GM19468 (cell line): ENCODE results near the gene GLTP.

ENCODE experiments used
- ATAC-seq: cut with Tn5 transposase; IDR thresholded peaks from one replicate; pipeline ENCODE4 v1.9.1; 2021; ENCODE audit warnings: mild to moderate bottlenecking, moderate library complexity, moderate number of reproducible peaks; ENCODE audit not compliant: unreplicated experiment; ENCODE audit errors: extremely low read depth

GLTP gene

GRCh38 chr12:109847142-109847735, 33.1 kb downstream of the GLTP start:
- ATAC-seq = no peak

GRCh38 chr12:109845824-109846205, 34.5 kb downstream of the GLTP start:
- ATAC-seq = no peak

GRCh38 chr12:109844983-109845823, 35.1 kb downstream of the GLTP start:
- peak; percentile 62 for ATAC-seq

- ATAC-seq = no peak
Observed at GRCh38 chr12:109844091-109844490, 36.2 kb downstream of the GLTP start.

- ATAC-seq = no peak
Observed at GRCh38 chr12:109842021-109842420, 38.3 kb downstream of the GLTP start.

- no peak for ATAC-seq
Observed at GRCh38 chr12:109841356-109841755, 39.0 kb downstream of the GLTP start.

- ATAC-seq = no peak
Observed at GRCh38 chr12:109840305-109841074, 39.9 kb downstream of the GLTP start.

GRCh38 chr12:109839444-109839843, 40.9 kb downstream of the GLTP start:
- ATAC-seq = no peak

- no peak for ATAC-seq
Observed at GRCh38 chr12:109836916-109837315, 43.4 kb downstream of the GLTP start.

GRCh38 chr12:109835827-109836226, 44.5 kb downstream of the GLTP start:
- no peak for ATAC-seq

- no peak for ATAC-seq
Observed at GRCh38 chr12:109833307-109834189, 46.8 kb downstream of the GLTP start, which contains the start of gene TRPV4. TRPV4 (minus strand) TSS chr12:109833398; CDS start chr12:109814796, 18,602 bp downstream.

GRCh38 chr12:109832541-109833306, 47.6 kb downstream of the GLTP start:
- ATAC-seq = no peak

GRCh38 chr12:109831929-109832328, 48.4 kb downstream of the GLTP start:
- ATAC-seq = no peak

GRCh38 chr12:109831365-109831764, 49.0 kb downstream of the GLTP start:
- ATAC-seq = no peak

- no peak for ATAC-seq
Observed at GRCh38 chr12:109830718-109831117, 49.6 kb downstream of the GLTP start.

GRCh38 chr12:109830267-109830666, 50.1 kb downstream of the GLTP start:
- no peak for ATAC-seq

- ATAC-seq = no peak
Observed at GRCh38 chr12:109829667-109830066, 50.7 kb downstream of the GLTP start.

GRCh38 chr12:109828754-109829511, 51.4 kb downstream of the GLTP start:
- no peak for ATAC-seq
